HG02870 (cell line): Measurements from ENCODE around the gene EML3.

Experiments used
- ATAC-seq: cut with Tn5 transposase; IDR thresholded peaks from one replicate; pipeline ENCODE4 v1.9.1; 2021; ENCODE audit warnings: mild to moderate bottlenecking, moderate library complexity; ENCODE audit not compliant: unreplicated experiment

Gene EML3

DNA sequence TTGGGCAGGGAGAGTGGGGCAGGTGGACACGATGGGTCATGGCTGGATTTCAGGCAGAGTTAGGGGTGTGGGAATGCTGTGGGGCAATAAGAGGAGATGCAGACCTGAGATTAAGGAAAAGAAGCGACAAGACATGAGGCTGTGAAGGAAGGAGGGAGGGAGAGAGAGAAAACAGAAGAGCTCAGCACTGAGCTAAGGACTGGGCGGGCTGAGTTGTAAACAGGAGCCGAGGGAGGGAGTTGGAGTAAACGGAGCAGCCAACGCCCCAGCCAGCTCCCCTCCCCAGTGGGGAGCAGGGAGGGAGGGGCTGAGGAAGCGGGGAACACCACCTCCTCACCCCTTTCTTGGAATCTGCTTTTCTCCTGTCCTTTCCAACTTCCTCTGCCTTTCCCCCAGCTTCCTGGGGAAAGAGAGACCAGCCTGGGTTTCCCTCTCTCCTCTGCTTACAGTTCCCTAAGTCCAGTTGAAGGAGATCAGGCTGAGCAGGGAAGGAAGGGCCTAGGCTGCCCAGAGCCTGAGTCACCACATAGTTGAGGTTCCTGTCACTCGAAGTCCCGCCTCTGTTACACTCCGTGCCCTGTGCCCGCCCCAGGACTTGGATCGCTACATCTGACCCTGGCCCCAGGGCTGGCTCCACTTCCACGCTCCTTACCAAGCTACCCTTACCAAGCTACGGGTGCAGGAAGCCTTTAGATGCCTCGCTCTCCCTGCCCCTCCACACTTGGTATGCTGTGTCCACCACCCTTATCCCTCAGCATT is 59.3 kb downstream of the EML3 start:
- ATAC-seq = no peak

DNA sequence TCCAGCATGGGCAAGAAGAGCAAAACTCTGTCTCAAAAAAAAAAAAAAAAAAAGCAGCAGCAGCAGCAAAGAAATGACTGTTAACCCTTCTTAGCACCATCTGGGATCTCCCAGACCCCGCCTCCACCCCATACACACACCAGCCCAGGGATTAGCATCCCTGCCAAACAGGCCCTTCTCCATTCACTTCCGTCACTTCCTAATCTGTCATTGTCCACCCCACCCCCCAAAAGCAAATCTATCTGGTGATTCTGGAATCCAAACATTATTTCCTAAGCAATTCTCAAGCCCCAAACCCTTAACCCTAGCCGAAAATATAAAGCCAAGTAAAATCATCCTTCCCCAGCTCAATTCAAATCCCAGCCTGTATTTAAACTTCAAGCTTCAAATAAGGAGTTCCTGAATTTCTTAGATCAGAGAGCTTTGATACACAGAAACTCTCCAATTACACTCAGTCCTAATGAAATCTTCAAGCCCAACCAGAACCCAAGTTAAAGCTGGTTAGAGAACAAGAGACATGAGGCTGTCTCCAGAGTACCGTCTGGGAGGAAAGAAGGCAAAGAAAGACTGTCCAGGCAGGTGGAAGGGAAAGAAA is 60.0 kb downstream of the EML3 start:
- ATAC-seq = no peak
